Loucy (cell line): ENCODE results near the gene KRT4.

Experiments
- H2AFZ ChIP-seq: fragments of 200-600 bp; sonication (generic); 2 replicates; pipeline ENCODE4 v1.6.0; 2016; ENCODE audit warnings: antibody characterized with exemption, mild to moderate bottlenecking, low read length, moderate library complexity
- H3F3A ChIP-seq: fragments of 200-600 bp; 2 replicates; pipeline ENCODE4 v1.6.0; 2016; ENCODE audit warnings: antibody characterized with exemption, low read depth, mild to moderate bottlenecking
- H3K27me3 ChIP-seq: fragments of 200-600 bp; sonication (generic); 2 replicates; pipeline ENCODE4 v1.6.1; 2014; ENCODE audit warnings: low read length, mild to moderate bottlenecking; ENCODE audit not compliant: insufficient read depth, poor library complexity, severe bottlenecking
- H3K36me3 ChIP-seq: fragments of 200-600 bp; sonication (generic); 2 replicates; pipeline ENCODE4 v1.6.1; 2016; ENCODE audit warnings: low read length; ENCODE audit not compliant: insufficient read depth
- H3K4me1 ChIP-seq: fragments of 200-600 bp; sonication (generic); 2 replicates; pipeline ENCODE4 v1.5.1; 2014; ENCODE audit warnings: low read length, mild to moderate bottlenecking; ENCODE audit not compliant: insufficient read depth, poor library complexity, severe bottlenecking
- H3K4me2 ChIP-seq: fragments of 200-600 bp; sonication (generic); 2 replicates; pipeline ENCODE4 v1.6.0; 2014; ENCODE audit warnings: antibody characterized with exemption, low read length, low read depth, mild to moderate bottlenecking; ENCODE audit not compliant: poor library complexity, severe bottlenecking
- H3K4me3 ChIP-seq: fragments of 200-600 bp; sonication (generic); 2 replicates; pipeline ENCODE4 v1.5.1; 2014; ENCODE audit warnings: low read length, mild to moderate bottlenecking, mixed read lengths; ENCODE audit not compliant: poor library complexity, severe bottlenecking
- H3K79me2 ChIP-seq: fragments of 200-600 bp; sonication (generic); 2 replicates; pipeline ENCODE4 v1.6.1; 2014; ENCODE audit warnings: low read length; ENCODE audit not compliant: insufficient read depth
- H3K9ac ChIP-seq: fragments of 200-600 bp; sonication (generic); 2 replicates; pipeline ENCODE4 v1.6.0; 2014; ENCODE audit warnings: mild to moderate bottlenecking, low read depth, low read length, moderate library complexity; ENCODE audit not compliant: poor library complexity, severe bottlenecking
- H3K9me2 ChIP-seq: fragments of 200-600 bp; sonication (generic); replicated peaks from 2 replicates; pipeline ENCODE4 v1.6.1; 2016; ENCODE audit warnings: low read depth, low read length, mixed read lengths
- H3K9me3 ChIP-seq: fragments of 200-600 bp; sonication (generic); 2 replicates; pipeline ENCODE4 v1.6.1; 2014; ENCODE audit warnings: mild to moderate bottlenecking, antibody characterized with exemption, low read length, low read depth; ENCODE audit not compliant: insufficient read depth
- H4K20me1 ChIP-seq: fragments of 200-600 bp; sonication (generic); 2 replicates; pipeline ENCODE4 v1.6.0; 2014; ENCODE audit warnings: antibody characterized with exemption, low read length, mild to moderate bottlenecking; ENCODE audit not compliant: insufficient read depth, poor library complexity, severe bottlenecking
- CTCF ChIP-seq: fragments of 200-600 bp; sonication (generic); conservative IDR thresholded peaks from 2 replicates; pipeline ENCODE4 v1.5.1; 2014; ENCODE audit warnings: mild to moderate bottlenecking, antibody characterized with exemption, low read length
- EZH2phosphoT487 ChIP-seq: fragments of 200-600 bp; IDR thresholded peaks from 2 replicates; pipeline ENCODE4 v1.6.1; 2018; ENCODE audit warnings: antibody characterized with exemption, mild to moderate bottlenecking, moderate library complexity, borderline replicate concordance

Gene KRT4

DNA sequence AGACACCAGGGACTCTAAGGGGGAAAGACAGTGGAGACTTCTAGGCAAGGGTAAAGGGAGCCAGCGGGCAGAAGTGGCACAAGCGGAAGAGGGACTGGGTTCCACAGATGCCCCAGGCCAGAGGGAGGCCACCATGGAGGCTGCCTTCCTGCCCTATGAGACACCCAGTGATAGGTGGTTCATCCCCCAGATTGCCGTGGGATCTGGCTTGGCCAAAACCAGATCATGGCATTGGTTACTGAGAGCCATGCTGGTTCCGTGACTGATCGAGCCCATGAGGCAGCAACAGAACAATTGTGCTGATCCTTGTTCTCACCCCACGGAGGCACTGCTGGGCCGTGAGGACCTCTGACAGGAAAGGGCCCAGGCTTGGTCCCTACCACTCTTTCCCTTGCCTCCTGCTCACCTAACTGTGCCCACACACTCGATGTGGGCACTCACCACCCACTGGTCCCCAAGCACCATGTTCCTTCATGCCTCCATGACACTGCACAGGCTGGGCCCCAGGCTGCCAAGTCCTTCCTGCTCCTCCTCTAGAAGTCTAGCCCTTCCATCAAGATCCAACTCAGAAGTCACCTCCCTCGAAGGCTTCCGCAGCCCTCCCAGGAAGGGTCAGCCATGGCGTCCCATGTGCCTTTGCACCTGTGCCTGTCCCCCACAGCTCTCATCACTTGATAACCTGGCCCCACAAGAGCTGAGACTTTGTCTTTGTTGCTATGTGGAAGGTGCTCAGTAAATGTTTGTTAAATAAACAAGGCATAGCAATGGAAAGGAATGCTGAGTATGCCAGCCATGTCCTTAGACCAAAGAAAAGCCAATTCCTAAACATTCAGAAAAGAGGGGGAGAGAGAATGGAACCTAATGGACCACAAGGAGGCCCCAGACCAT lies 12.9 kb upstream of the KRT4 start:
- H3K9ac ChIP-seq, result no peak overlapping the region
- H2AFZ ChIP-seq, result no peak overlapping the region
- no peak overlapping the region for H3K4me3 ChIP-seq
- no peaks in the 10 kb centered on the region for H4K20me1 ChIP-seq
- peaks cover 5% of the 10 kb centered on the region for H3K4me1 ChIP-seq
- no peaks in the 10 kb centered on the region for H3K9me2 ChIP-seq
- no peaks in the 10 kb centered on the region for H3F3A ChIP-seq
- TF ChIP-seq EZH2phosphoT487 (no peak), CTCF (no peak)
- no peaks in the 10 kb centered on the region for H3K27me3 ChIP-seq
- no peak overlapping the region for H3K4me2 ChIP-seq
- no peaks in the 10 kb centered on the region for H3K9me3 ChIP-seq
- no peaks in the 10 kb centered on the region for H3K79me2 ChIP-seq
- no peaks in the 10 kb centered on the region for H3K36me3 ChIP-seq

DNA sequence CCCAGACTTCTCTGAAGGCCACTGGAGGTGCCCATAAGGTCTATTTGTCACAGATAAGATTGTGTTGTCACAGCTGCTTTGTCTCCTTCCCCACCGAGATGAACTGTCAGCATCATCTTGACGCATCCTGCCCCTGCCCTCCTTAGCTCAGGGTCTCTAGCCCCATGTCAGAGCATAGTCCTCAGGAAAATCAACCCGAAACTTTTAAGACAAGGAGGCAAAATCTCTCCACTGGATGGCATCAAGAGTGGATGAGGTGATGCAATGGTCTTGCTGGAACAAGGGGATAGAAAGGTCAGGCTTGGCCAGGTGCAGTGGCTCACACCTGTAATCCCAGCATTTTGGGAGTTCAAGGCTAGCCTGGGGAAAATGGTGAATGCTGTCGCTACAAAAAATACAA lies 12.0 kb upstream of the KRT4 start:
- H3K79me2 ChIP-seq, result no peaks in the 10 kb centered on the region
- H3K9me2 ChIP-seq, result no peaks in the 10 kb centered on the region
- H3K4me2 ChIP-seq, result no peak overlapping the region
- H3F3A ChIP-seq, result no peaks in the 10 kb centered on the region
- no peaks in the 10 kb centered on the region for H3K9me3 ChIP-seq
- H4K20me1 ChIP-seq, result no peaks in the 10 kb centered on the region
- no peaks in the 10 kb centered on the region for H3K27me3 ChIP-seq
- TF ChIP-seq EZH2phosphoT487, result no peak
- no peak for TF ChIP-seq CTCF
- H3K9ac ChIP-seq, result no peak overlapping the region
- no peak overlapping the region for H3K4me3 ChIP-seq
- peaks cover 5% of the 10 kb centered on the region for H3K4me1 ChIP-seq
- no peaks in the 10 kb centered on the region for H3K36me3 ChIP-seq
- H2AFZ ChIP-seq, result no peak overlapping the region

DNA sequence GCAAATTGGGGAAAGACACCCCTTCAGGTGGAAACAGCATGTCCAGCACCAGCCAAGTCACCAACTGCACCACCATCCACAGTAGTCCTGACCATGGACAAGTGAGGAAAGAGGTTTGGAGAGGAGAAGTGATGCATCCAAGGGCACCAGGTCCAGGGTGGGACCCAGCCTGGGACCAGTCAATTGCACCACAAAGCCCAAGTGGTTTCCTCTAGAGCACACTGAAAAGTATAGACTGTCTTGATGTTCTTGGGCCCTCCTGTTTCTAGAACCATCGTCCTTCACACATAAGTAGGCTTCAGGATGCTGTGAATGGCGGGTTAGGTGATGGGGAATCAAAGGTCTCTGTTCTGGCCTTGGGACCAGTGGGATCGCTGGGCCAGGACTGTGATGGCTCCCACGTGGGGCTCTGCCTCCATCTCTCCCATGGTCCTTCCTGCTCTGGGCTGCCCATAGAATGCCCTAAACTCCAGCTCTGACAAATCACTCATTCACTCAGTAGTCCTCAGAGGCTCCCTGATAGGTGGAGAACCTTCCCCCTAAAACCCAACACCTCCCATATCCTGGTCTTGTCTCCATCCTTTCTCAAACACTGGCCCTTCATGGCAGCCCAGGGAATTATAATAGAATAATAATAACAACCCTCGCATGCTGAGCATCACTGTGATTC lies 11.0 kb upstream of the KRT4 start:
- H3K4me1 ChIP-seq, result peaks cover 5% of the 10 kb centered on the region
- no peaks in the 10 kb centered on the region for H3K9me3 ChIP-seq
- TF ChIP-seq EZH2phosphoT487 (no peak), CTCF (no peak)
- no peaks in the 10 kb centered on the region for H3F3A ChIP-seq
- no peak overlapping the region for H3K4me2 ChIP-seq
- no peak overlapping the region for H3K9ac ChIP-seq
- no peaks in the 10 kb centered on the region for H3K9me2 ChIP-seq
- H3K36me3 ChIP-seq, result no peaks in the 10 kb centered on the region
- no peaks in the 10 kb centered on the region for H3K27me3 ChIP-seq
- no peaks in the 10 kb centered on the region for H3K79me2 ChIP-seq
- no peak overlapping the region for H2AFZ ChIP-seq
- H4K20me1 ChIP-seq, result no peaks in the 10 kb centered on the region
- no peak overlapping the region for H3K4me3 ChIP-seq
